Fibroblast of skin of right biceps (primary cell): ENCODE data around the gene FHAD1.

Experiments
- DNase-seq: peaks from one replicate; pipeline ENCODE4 v3.0.0-alpha.2; 2013

Gene FHAD1

GRCh38 chr1:15348648-15349047 is 101.6 kb downstream of the FHAD1 start:
- DNase-seq, result no peak

- DNase-seq, result no peak
Observed at GRCh38 chr1:15349133-15349532, 102.1 kb downstream of the FHAD1 start.

DNA sequence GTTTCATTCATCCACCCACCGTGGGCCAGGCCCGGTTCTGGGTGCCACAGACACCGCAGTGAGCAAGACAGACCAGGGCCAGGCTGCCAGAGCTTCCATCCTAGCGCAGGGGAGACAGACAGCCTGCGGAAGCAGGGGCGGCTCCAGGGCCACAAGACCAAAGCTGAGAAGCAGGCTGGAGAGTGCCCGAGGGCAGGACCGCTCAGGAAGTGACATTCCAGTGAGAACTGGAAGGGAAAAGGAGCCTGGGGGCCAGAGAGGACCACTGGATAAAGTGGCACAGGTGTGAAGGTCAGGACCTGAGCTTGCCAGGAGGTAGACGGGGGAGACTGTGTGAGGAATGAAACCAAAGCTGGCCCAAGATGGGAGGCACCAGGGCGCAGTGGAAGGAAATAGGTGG is 103.1 kb downstream of the FHAD1 start:
- DNase-seq, result no peak

GRCh38 chr1:15350551-15351200 is 103.7 kb downstream of the FHAD1 start:
- no peak for DNase-seq

- DNase-seq, result no peak
Observed at GRCh38 chr1:15351310-15351709, 104.3 kb downstream of the FHAD1 start.

- DNase-seq, result peak; percentile 88
Observed at GRCh38 chr1:15352128-15352957, 105.3 kb downstream of the FHAD1 start.

DNA sequence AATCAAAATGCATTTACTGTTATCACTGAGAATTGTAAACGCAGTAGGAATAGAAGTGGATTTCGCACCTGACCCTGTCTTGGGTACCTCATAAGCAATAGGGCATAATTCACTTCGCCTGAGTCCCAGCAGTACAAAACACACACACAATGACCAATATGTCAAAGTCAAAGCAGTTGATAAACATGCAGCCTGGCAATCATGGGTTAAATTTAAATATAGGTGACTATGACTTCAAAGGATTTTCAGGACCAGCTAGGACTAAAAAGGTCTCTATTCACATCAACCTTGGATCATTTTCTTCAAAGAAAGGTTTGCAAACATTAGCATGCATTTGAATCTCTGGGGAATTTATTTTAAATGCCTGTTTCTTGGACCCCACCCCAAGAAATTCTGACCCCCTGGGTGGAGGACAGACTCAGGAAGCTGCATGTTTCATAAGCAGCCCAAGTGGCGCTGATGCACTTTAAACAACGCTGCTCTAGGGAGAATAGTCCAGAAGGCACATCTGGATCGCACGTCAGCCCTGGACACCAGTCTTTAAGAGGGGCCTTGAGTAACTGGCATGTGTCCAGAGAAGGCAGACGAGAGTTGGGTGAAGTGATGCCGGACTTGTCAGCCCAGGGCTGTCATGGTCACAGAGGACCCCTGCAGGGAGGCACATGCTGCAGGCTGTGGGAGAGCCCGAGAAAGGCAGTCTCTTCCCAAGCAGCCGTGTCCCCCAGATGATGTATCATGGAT is 107.0 kb downstream of the FHAD1 start:
- peak; percentile 11 for DNase-seq

DNA sequence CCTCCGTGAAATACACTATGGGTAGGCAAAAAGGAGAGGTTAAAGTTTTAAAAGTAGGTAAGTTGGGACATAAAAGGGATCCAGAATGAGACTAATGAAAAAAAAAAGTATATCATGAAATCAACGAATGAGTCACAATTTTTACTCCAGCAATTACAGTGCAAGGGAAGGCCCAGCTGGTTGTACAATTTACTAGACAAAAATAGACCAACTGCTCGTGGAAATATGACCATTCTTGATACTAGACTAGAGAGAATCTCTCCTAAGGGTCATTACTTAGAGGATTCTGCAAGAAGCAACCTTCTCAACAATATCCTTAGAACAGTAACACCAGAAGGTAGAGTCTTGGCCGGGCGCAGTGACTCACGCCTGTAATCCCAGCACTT is 107.5 kb downstream of the FHAD1 start:
- DNase-seq, result peak; percentile 48

DNA sequence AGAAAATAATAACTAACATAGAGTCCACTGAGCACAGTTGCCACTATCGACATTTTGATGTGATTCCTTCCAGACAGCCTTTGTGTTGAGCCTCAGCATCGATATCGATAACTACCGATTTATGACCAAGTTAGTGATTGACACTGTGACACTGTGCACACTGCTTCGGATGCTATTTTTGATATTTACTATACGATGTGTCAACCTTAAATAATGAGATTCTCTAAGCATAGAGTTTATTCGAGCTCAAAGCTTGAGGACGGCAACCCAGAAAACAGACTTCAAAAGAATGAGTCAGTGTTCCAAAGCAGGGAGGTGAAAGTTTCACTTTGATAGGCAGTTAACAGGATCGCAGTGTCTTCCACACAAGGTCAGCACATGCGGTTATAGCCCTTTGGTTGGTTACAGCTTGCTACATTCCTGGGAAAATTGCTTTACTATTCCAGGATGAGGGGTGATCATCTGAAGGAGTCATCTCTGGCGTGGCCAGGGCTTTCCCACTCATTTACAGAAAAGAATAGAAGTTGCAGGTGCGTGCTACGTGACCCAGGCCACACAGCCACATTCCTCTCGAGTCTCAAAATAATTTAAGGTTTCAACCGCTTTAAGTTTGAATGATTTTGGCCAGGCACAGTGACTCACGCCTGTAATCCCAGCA is 109.1 kb downstream of the FHAD1 start:
- peak; percentile 80 for DNase-seq

GRCh38 chr1:15357612-15358207 is 110.7 kb downstream of the FHAD1 start:
- no peak for DNase-seq

DNA sequence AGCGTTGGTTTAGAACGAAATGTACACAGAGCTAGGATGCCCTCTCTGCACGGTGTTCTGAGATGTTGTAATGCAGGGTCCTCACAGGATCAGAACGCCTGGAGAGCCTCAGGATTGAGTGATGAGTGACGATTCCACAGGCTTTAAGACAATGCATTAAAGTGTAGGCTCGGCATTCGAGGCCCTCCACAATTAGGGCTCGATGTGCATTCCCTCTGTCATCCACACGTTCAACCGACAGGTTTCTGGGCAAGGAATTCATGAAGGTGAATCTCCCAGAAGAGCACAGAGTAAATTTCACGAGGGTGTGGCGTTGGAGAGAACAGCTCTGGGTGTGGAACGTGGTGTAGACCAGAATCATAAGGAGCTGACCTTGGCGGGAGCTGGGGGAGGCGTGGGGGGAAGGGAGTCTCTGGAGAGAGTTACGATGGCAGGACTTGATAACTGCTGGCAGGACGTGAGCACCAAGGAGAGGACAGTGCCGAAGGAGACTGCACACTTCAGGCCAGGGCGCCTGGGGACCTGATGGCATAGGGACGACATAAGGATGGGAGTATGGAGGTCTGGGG is 111.6 kb downstream of the FHAD1 start:
- DNase-seq, result no peak

DNA sequence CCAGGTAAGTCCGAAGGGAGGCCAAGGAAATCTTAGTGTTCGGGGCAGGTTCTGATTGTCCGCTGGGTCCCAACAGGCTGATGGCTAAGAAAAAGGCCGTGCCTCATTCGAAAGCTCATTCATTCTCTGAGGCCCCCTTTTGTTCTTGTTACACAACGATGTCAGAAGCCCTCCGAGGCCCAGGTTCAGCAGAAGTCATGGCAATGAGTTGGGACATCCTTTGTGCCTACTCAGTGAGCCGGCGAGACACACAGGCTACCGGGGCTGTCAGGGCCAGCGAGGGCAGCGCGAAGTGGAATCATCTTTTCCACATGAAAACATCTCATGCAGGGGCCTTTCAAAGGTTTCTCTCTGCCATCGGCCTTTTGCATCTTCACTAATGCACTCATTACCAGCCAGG is 113.7 kb downstream of the FHAD1 start:
- no peak for DNase-seq

GRCh38 chr1:15362096-15362736 is 115.2 kb downstream of the FHAD1 start:
- no peak for DNase-seq

DNA sequence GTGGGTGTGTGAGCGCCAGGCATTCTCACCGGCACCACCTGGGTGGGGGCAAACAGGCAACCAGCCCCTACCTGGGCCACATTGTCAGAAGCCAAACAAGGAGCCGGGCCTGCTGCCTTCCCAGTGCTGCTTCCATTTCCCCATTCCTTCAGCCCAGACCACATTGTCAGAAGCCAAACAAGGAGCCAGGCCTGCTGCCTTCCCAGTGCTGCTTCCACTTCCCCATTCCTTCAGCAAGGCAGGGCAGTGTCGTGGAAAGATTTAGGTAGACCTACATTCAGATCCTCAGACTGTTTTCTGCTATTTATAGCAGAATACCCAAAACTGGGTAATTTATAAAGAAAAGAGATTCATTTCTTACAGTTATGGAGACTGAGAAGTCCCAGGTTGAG is 115.7 kb downstream of the FHAD1 start:
- no peak for DNase-seq

- DNase-seq, result no peak
Observed at GRCh38 chr1:15364740-15365139, 117.7 kb downstream of the FHAD1 start.

DNA sequence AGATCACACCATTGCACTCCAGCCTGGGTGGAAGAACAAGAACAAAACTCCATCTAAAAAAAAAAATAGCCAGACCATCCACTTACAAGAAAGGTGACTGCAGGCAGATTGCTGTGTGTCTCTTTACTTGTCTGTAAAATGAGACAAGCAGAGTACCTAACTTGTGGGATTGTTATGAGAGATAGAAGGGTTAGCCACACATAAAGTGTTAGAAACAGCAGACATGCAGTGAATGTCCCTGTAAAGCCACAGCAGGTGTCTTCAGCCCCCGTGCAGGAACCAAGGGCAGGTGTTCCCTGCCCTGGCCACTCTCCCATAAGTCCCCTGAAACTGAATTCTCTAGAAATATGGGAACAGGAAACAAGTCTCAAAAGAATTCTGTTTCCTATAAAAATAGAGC is 121.9 kb downstream of the FHAD1 start:
- no peak for DNase-seq

DNA sequence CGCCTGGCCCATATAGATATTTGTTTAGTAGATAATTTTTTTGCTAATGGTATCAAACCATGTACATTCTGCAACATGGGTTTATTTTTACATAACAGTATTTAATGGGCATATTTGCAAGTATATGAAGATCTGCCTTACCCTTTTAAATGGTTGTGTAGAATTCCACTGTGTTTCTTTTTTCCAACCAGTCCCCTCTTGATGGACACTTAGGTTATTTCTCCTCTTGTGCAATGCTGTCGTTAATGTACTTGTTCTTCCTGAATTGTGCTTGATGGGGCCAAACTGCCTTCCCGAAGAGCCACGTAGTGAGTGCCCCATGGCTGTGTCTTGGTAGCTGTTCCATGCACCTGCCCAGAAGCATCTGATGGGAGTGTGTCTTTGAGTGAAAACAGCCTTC is 123.2 kb downstream of the FHAD1 start:
- no peak for DNase-seq

DNA sequence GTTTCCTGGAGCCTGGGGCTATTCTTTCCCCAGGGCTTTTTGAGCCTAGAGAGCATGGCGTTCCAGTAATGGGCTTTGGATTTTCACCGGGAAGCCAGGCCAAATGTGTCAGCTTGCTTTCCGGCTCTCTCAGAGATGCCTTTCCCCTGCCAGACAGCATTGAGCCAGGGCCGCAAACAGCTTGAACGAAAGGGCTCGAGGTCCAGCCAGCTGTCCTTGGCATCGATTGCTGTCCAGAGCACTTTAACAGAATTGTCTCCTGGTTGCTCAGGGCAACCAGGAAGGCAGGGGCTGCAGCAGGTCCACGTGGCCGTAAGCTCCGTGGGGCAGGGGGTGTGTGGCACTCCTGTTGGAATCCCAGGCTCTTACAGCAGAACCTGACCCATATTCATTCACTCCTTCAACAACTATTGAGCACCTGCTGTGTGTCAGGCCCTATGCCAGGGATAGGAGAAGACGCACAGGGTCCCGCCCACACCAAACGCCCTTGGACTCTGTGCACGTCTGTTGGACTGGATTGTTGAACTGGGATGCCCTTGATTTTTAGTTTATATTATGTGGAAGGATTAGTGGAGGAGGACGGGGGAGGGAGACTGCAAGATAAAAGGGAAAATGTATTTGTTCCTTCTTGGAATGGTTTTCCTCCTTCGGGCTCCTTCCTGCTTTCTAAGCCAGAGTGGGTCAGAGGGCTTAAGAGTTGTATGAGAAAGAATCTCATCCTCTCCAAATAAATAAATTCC is 123.9 kb downstream of the FHAD1 start:
- DNase-seq, result no peak

GRCh38 chr1:15371610-15372545 is 124.9 kb downstream of the FHAD1 start:
- no peak for DNase-seq

DNA sequence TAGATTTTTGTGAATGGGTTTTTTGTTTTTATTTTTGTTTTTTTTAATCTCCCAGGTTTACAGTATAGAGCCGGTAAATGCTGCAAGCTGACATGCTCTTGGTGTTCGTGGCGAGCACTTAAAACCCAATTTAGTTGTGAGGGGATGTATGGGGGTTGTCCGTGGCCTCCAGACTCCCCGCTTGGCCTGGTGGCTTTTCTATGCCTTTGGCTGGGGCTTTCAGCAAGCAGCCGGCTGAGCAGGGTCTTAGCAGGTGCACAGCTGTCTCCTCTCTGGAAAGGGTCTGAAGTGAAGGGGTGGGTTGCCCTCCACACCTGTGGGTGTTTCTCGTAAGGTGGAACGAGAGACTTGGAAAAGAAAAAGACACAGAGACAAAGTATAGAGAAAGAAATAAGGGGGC is 131.7 kb downstream of the FHAD1 start:
- no peak for DNase-seq
